ENCODE data around the gene ADCY2.
"Not testable (repeated sequence)": the region's sequence is repeated elsewhere in the genome, so short reads cannot be mapped to it uniquely, and the experiment has no call there.

Gene ADCY2

DNA sequence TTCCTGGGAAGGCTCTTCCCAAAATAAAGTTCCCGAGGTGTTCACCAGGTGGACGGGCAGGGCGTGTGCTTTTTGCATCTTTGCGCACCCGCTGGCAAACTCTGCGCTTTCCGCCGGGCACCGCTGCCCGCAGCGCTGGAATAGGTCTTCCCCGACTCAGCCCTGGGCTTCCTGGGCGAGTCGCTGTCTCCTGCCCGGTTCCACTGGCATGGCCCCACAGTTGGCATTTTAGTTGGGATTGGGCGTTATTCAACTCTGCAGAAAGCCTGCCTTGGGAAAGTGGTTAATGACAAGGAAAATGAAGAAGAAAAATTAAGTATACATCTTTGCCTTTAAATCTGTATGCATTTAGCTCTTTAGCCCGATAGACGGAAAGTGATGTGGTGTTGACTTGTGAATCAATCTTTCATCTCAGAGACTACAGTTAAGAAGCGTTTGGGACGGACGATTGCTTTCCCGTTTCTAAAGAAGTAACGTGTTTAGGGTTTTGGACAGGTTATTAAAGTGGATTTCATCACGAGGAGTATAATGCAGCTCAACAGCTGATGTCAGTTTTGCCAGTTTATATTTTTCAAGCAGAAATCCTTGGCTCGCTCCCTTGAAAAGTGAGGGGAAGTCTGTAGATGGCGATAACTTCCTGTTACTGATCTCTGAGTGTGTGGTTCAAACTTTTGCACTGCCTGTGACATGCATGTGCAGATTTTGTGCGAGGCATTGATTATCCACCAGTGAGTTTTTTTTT lies 946 bp downstream of the ADCY2 start:
- peak; percentile 63 for DNase-seq

DNA sequence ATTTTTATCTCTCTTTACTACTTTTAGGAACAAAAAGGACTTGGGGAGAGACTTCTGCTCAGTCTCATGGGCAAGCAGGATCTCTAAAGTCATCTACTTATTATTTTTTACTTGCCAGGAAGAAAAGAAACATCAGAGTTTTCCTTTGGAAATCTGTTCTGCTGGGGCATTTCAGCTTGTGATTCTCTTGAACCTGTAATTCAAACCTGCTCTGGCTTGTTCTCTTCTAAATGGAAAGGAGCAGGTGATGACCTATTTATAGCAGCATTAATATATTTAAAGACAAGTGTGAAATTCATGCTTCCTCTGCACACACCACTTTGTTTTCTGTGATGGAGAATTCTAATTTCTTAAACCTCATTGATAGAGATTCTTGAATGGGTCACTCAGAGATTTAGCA lies 2.0 kb downstream of the ADCY2 start:
- DNase-seq = no peak

GRCh38 chr5:7398596-7399280 lies 2.8 kb downstream of the ADCY2 start:
- DNase-seq = no peak

DNA sequence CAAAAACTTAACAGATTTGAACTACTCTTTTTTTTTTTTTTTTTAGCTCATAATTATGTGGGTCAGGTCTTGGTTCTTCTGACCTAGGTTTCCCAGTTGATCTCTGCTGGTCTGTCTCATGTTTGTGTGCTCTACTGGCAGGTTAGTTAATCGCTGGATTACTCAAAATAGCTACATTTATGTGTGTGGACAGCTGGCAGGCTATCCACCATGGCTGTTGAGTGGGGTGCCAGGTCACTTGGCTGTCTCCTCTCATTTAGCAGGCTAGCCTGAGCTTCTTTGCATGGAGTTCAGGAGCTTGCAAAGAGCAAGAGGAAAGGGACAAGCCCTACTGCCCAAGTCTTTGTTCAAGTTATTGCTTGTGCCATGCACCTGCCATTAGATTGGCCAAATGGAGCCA lies 9.3 kb downstream of the ADCY2 start:
- DNase-seq = no peak

DNA sequence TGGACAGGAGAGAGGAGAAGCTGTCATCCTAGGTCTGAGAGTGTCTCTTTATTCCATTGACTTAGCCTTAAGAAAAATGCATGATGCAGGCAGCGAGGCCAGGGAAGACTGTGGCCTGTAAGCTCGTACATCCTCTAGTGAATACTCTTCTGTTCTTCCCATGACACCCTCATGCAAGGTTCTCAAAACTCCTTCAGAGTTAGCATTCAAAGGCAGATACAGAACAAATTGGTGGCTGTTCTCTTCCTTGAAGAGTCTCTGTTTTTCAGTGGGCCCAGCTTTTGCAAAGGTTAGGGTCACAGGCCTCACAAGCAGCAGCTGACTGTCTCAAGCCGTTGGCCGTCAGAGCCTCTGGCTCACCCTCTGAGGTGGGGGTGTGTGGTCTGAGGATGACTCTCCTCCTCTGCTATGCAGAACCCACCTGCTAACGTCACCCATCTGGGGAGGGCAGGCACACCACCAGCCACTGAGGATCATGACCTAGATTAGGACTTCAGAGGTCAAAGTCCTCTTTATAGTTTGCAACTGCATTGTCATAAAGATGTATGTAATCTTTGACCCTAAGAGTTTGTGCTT lies 15.1 kb downstream of the ADCY2 start:
- DNase-seq = peak; percentile 89

DNA sequence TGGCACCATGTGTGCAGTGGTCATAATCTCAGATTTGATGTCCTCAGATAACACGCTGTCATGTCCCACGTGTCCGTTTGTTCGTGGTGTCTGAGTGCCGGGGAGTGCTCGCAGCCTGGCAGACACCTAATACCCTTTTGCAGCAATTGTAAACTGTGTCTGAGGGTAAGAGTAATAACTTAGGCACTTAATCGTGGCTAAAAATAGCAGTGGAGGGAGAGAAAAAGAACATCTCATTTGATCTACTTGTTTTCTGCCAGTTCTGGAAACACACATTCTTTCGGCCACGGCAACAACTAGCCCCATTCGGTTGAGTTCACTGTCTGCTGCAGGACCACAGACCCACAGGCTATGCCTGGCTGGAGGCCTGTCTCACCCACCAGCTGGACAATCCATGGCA lies 16.5 kb downstream of the ADCY2 start:
- DNase-seq = no peak

DNA sequence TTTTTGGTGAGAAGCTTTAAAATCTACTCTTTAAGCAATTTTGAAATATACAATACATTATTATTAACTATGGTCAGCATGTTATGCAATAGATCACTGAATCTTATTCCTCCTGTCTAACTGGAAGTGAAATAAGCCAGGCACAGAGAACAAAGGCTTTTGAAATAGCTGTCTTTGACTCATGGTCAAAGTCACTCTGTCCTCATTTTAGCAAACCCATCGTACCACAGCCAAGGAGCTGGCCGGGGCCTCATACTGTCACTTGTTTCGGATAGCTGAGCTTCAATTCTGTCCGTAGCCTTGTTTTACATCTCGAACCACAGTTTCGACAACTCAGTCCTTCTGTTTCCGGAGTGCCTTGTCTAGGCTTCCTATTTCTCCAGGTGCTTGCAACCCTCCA lies 19.2 kb downstream of the ADCY2 start:
- DNase-seq = no peak

DNA sequence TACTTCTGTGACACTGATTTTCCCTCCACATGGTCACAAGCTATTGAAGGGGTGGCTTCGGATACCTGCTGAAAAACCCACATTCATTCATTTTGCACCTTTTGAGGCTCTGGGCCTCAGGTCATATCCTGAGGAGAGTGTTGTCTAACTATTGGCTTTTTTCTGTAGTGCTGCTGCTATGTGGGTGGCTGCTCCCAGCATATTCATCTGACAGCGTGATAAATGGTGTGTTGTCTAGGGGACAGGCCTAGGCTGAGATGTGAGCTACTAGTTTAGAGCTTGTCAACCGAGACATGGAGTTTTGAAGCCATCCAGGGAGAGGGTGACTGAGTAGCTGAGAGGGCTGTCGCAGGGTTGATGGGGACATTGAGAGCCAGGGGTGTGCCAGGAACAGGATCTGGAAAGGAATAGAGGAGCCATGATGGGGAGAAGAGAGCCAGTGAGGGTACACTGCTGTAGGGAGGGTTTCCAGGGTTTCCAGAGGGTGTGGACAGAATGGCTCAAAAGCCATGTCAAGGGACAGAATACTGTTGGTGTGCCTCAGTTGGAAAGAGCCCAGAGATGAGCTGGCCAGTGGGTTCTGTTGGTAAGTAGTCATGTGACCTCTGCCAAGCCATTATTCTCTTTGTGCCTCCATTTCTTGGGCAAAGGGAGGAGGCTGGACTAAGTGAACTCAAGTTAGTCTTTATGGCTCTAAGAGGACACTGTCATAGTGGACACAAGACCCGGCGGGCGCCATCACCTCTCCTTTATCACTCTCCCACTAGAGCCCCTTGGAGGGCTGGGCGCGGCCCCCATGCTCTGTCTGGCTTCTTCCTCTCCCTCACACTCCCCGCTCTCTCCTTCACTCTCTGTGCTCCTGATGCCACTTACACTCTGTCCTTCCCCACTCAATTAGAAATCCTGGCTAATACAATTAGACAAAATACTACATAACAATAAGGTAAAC lies 19.9 kb downstream of the ADCY2 start:
- DNase-seq = no peak

GRCh38 chr5:7418276-7418675 lies 22.3 kb downstream of the ADCY2 start:
- no peak for DNase-seq

DNA sequence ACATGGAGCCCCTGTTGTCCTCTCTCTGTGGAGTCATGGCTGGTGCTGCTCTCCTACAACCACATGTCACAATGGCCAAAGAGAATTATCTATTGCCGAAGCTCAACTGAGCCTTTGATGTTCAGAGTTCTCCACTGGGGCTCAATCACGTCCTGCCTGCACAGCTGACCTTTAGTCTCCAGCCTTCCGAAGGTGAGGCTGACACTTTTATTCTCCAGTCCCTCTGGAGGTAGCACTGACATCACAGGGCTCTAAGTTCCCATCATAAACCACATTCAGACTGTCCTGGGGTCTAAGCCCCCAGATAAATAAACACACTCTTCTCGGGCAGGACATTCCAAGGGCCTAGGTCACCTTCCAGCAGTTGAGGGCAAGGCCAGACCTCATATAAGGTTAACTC lies 23.4 kb downstream of the ADCY2 start:
- peak; percentile 79 for DNase-seq

DNA sequence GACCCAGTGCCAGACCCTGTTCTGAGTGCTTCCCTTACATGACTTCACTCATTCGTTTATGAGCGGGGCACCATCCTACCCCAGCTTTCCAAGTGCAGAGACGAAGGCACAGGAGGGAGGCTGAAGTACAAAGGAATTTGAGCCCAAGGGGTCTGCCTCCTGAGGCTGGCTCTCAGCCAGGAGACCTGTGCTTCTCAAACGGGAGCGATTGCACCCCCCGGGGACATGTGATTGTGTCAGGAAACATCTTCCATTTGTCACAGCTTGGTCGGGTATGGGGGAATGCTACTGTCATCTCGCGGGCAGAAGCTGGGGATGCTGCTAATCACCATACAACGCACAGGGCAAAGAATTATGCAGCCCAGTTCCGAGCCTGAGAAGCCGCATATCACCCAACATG lies 23.9 kb downstream of the ADCY2 start:
- DNase-seq = no peak

- peak; percentile 84 for DNase-seq
Observed at GRCh38 chr5:7420510-7421280, 24.8 kb downstream of the ADCY2 start.

DNA sequence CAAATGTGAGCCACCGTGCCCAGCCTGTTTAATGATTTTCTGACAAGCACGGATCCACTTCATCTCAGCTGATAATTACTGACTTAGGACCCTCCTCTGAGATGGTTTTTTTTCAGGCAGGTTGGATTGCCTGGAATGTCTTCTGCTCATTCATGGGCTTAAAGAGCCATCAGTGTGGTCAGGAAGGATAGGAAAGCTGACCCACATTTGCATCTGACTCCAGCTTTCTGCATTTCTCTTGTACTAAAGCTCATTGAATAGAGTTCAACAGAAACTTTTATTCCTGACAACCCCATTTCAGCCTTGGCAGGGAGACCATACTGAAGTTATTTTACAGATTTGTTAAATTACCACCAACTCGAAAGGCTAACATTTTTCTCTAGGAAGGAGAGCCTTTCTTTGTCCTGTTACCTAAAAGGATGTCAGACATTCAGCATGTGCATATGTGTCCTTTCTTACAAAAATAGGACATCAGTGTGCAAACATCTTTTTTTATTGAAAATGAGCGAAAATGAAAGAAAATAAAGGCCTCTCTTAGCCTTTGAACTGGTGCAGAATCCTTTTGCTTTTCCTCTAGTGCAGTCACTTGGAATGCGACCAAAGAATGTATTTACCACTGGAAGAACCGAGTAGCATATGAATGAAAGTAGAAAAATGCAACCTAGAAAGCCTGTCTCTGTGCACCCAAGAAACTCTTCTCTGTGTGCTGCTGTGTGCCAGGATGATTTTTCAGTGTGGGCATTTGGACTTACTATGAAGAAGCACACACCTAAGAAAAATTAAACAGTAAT lies 26.6 kb downstream of the ADCY2 start:
- DNase-seq = peak; percentile 70

DNA sequence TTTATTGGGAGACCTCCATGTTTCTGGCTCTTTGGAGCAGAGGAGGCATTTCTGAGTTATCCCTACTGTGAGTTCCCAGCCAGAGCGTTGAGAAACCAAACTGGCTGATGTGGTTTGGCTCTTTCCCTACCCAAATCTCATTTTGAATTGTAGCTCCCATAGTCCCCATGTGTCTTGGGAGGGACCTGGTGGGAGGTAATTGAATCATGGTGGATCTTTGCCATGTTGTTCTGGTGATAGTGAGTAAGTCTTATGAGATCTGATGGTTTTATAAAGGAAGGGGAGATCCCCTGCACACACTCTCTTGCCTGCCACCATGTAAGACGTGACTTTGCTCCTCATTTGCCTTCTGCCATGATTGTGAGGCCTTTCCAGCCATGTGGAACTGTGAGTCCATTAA lies 27.3 kb downstream of the ADCY2 start:
- not testable (repeated sequence) for DNase-seq

DNA sequence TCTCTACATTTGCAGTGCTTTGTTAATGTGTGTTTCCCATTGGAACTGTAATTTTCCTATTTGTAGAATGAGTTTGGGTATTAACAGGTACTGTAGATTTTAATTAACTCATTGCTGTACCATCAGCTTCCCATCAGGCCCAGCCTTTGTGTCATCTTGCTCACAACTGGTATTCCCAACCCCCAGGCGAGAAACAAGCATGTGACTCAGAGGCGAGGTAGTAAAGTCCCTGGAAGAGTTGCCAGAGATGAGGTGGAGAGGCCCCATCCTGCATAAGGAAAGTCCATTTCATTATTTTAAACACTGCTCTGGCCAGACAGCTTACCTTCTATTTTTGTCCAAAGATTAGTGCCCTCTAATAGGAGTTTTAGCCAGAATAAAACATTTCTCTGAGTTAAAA lies 29.9 kb downstream of the ADCY2 start:
- peak; percentile 84 for DNase-seq

GRCh38 chr5:7426284-7426683 lies 30.3 kb downstream of the ADCY2 start:
- no peak for DNase-seq

- DNase-seq = no peak
Observed at GRCh38 chr5:7434914-7435313, 39.0 kb downstream of the ADCY2 start.

DNA sequence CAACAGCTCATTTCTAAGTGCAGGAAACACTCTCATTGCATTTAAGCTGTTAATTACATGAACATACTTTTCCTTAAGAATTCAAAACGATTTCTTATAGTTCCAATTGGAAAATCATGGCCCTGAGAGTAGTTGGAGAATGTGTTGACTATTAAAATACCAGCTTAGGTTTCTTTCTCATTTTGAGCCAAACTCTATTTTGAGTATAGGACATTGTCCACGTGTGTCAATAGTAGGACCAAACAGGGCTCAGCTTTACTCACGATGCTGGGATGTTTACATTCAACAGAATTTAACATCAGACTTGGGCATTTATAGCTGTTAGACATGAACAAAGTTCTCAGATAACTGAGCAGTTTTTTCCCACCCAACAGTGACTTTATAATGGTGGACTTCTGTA lies 39.6 kb downstream of the ADCY2 start:
- no peak for DNase-seq

DNA sequence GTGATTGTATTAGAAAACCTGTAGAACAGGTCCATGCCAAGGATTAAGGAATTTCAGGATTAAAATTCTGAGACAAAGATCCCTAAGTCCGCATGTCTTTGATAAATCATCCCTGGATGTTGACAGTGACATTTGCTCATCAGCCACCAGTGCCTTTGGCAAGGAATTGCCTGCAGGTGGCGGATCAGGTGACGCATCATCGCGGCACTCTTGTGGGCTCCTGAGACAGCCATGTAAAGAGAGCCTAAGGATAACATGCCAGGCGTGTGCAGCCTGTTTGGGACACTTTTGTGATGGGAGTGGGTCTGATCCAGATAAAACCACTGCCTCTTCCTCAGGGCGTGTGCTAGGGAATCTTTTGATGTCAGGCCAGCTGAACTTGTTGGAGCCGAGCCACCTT lies 40.6 kb downstream of the ADCY2 start:
- DNase-seq = no peak

GRCh38 chr5:7437836-7438235 lies 41.9 kb downstream of the ADCY2 start:
- no peak for DNase-seq

DNA sequence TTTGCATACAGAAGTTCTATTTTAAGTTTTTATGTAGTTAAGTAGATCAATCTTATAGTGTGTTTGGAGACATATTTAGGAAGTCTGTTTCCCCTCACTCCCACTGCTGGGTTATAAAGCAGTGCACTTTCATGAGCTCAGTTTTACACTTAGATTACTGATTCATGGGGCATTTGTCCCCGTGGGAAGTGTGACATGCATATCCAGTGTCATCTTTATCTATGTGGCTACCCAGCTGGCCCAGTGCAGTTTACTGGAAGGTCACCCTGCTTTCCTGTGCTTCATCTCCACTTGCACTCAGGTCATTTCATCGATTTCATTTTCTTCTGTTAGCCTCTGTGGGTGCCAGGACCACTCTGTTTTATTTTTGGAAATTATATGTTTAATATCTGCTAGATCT lies 49.1 kb downstream of the ADCY2 start:
- DNase-seq = no peak

GRCh38 chr5:7445831-7446230 lies 49.9 kb downstream of the ADCY2 start:
- DNase-seq = no peak

All from islet precursor cell (in vitro differentiated cells).